Fibroblast of mammary gland (primary cell): ENCODE data around the gene EXTL1.

ENCODE experiments used
- DNase-seq: peaks from one replicate; pipeline ENCODE4 v3.0.0-alpha.2; 2010; ENCODE audit warnings: low read depth
- H3K4me3 ChIP-seq: 2 replicates; pipeline ENCODE4 v1.5.1; 2011; ENCODE audit warnings: low read depth, mild to moderate bottlenecking, low read length, moderate library complexity; ENCODE audit not compliant: control insufficient read depth
- TF ChIP-seq, protein P1 (sequence below): conservative IDR thresholded peaks from 2 replicates; pipeline ENCODE4 v1.5.1; 2011; ENCODE audit warnings: low read depth, low read length, inconsistent platforms; ENCODE audit not compliant: control insufficient read depth, insufficient read depth

The EXTL1 gene

GRCh38 chr1:26029054-26029863 lies 7.7 kb downstream of the EXTL1 start:
- TF ChIP-seq, protein P1, sequence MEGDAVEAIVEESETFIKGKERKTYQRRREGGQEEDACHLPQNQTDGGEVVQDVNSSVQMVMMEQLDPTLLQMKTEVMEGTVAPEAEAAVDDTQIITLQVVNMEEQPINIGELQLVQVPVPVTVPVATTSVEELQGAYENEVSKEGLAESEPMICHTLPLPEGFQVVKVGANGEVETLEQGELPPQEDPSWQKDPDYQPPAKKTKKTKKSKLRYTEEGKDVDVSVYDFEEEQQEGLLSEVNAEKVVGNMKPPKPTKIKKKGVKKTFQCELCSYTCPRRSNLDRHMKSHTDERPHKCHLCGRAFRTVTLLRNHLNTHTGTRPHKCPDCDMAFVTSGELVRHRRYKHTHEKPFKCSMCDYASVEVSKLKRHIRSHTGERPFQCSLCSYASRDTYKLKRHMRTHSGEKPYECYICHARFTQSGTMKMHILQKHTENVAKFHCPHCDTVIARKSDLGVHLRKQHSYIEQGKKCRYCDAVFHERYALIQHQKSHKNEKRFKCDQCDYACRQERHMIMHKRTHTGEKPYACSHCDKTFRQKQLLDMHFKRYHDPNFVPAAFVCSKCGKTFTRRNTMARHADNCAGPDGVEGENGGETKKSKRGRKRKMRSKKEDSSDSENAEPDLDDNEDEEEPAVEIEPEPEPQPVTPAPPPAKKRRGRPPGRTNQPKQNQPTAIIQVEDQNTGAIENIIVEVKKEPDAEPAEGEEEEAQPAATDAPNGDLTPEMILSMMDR = no peak
- no peak for DNase-seq
- no peak overlapping the region for H3K4me3 ChIP-seq

- TF ChIP-seq, protein P1 = no peak
- DNase-seq = no peak
- no peak overlapping the region for H3K4me3 ChIP-seq
Observed at GRCh38 chr1:26029864-26030481, 8.4 kb downstream of the EXTL1 start.

DNA sequence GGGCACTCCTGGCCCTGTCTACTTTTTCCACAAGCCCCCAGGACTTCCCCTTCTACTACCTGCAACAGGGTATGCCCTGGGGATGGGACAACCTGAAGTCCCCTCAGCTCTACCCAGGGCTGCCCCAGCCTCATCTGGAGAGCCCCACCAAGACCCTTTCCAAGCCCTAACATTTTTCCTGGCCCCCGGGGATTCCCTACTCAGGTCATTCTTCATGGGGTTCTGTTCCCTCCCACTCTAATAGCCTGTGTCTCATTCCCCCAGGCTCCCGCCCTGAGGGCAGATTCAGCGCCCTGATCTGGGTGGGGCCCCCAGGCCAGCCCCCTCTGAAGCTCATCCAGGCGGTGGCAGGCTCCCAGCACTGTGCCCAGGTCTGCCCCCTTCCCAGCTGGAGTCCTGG lies 9.6 kb downstream of the EXTL1 start:
- DNase-seq = no peak
- no peak overlapping the region for H3K4me3 ChIP-seq
- TF ChIP-seq, protein P1 = no peak

GRCh38 chr1:26031611-26032220 lies 10.1 kb downstream of the EXTL1 start:
- no peak overlapping the region for H3K4me3 ChIP-seq
- TF ChIP-seq, protein P1 = no peak
- peak; percentile 59 for DNase-seq

DNA sequence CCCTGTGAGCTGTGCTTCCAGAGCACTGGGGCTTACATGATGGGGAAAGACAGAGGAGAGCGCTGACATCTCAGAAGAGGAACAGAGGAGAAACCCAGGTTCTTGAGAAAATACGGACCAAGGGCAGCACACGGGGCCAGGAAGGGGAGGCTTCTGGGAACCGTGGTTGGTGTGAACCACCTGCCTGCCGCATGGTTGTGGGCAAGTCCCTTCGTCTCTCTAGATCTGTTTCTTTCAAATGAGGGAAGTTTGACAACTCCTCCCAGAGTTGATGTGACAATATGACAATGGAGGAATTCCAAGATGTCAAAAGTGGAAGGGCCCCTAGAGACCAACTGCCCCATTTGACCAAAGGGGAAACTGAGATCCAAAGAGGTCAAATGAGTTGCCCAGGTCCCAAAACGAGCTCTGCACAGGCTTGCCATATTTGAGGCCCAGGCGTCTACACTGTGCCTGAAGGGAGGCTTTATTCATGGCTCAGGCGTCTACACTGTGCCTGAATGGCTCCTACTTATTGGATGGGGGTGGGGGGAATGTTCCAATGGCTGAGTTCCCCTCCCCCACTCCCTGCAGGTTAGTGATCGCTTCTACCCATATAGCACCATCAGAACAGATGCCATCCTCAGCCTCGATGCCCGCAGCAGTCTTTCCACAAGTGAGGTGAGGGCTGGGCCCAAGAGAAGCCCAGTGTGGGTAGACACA lies 11.2 kb downstream of the EXTL1 start:
- TF ChIP-seq, protein P1 = no peak
- DNase-seq = no peak

DNA sequence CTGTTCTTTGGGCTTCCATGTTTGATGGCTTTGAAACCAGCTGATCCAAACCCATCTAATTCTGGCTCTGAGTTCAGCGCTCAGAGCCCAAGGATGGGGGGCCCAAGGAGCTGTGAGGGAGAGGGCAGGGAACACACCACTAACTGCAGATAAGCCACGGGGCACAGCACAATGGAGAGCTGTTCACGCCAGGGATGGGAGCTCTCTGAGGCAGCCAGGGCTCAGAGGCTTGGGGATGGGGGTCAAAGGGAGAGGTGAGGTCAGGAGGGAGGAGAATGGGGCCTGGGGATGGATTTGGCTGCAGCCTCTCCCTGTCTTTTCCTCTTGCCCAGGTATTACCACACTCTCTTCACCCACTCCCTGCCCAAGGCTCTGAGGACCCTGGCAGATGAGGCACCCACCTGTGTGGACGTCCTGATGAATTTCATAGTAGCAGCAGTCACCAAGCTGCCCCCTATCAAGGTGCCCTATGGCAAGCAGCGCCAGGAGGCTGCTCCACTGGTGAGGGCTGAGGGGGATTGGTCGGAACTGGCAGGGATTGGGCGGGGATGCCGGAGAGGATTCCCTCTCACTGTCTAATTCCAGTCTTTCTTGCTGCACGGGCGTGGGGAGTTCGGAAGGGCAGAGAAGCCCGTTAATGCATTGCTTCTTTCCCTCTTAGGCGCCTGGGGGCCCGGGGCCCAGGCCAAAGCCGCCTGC lies 13.1 kb downstream of the EXTL1 start:
- TF ChIP-seq, protein P1 = no peak
- no peak for DNase-seq
- H3K4me3 ChIP-seq = peak overlapping the region; percentile 78

More for the DNA sequence above, 11.2 kb downstream of the EXTL1 start:
- no peak overlapping the region for H3K4me3 ChIP-seq
